ENCODE measurements around the gene ARL6IP5.

The ARL6IP5 gene

GRCh38 chr3:69058947-69059224 is 25.9 kb upstream of the ARL6IP5 start:
- DNase-seq (ENCODE audit: low read depth in 2 of 2): no peak
- no peak for TF ChIP-seq CTCF (IDR thresholded peaks at IDR 0.05; ENCODE audit: low read depth, low read length)
- H3K4me3 ChIP-seq (replicated peaks in 1 of 2; ENCODE audit: low read depth in 2 of 2, low read length in 2 of 2): no peak overlapping the region

- no peak for TF ChIP-seq CTCF (IDR thresholded peaks at IDR 0.05; ENCODE audit: low read depth, low read length)
- no peak for DNase-seq (ENCODE audit: low read depth in 2 of 2)
- no peak overlapping the region for H3K4me3 ChIP-seq (replicated peaks in 1 of 2; ENCODE audit: low read depth in 2 of 2, low read length in 2 of 2)
Measured at GRCh38 chr3:69059688-69060087, 25.0 kb upstream of the ARL6IP5 start.

- TF ChIP-seq CTCF (IDR thresholded peaks at IDR 0.05; ENCODE audit: low read depth, low read length): no peak
- no peak overlapping the region for H3K4me3 ChIP-seq (replicated peaks in 1 of 2; ENCODE audit: low read depth in 2 of 2, low read length in 2 of 2)
- DNase-seq (ENCODE audit: low read depth in 2 of 2): no peak
Measured at GRCh38 chr3:69063636-69064035, 21.1 kb upstream of the ARL6IP5 start.

GRCh38 chr3:69065318-69065964 is 19.3 kb upstream of the ARL6IP5 start:
- no peak for TF ChIP-seq CTCF (IDR thresholded peaks at IDR 0.05; ENCODE audit: low read depth, low read length)
- H3K4me3 ChIP-seq (replicated peaks in 1 of 2; ENCODE audit: low read depth in 2 of 2, low read length in 2 of 2): no peak overlapping the region
- DNase-seq (ENCODE audit: low read depth in 2 of 2): no peak

- H3K4me3 ChIP-seq (replicated peaks in 1 of 2; ENCODE audit: low read depth in 2 of 2, low read length in 2 of 2): no peak overlapping the region
- no peak for DNase-seq (ENCODE audit: low read depth in 2 of 2)
- no peak for TF ChIP-seq CTCF (IDR thresholded peaks at IDR 0.05; ENCODE audit: low read depth, low read length)
Measured at GRCh38 chr3:69066121-69066520, 18.6 kb upstream of the ARL6IP5 start.

- no peak for TF ChIP-seq CTCF (IDR thresholded peaks at IDR 0.05; ENCODE audit: low read depth, low read length)
- no peak overlapping the region for H3K4me3 ChIP-seq (replicated peaks in 1 of 2; ENCODE audit: low read depth in 2 of 2, low read length in 2 of 2)
- no peak for DNase-seq (ENCODE audit: low read depth in 2 of 2)
Measured at GRCh38 chr3:69072928-69073327, 11.8 kb upstream of the ARL6IP5 start.

Data from cardiac fibroblast (primary cell).